UCSD-AML1 (cell line): ENCODE data around the gene B4GALNT3.
"Not testable (repeated sequence)": the region's sequence is repeated elsewhere in the genome, so short reads cannot be mapped to it uniquely, and the experiment has no call there.

Experiments
- DNase-seq: peaks from one replicate; lab custom pipeline; 2025; ENCODE audit not compliant: unreplicated experiment; lab: John Stamatoyannopoulos, UW

The B4GALNT3 gene

GRCh38 chr12:459430-460258 lies at the start of gene B4GALNT3:
TSS of gene B4GALNT3 (plus strand) at chr12:459939. CDS start at chr12:460377, 438 bp downstream.
- DNase-seq: no peak

- DNase-seq: no peak
Measured at GRCh38 chr12:414859-415258, 44.9 kb upstream of the B4GALNT3 start.

- no peak for DNase-seq
Measured at GRCh38 chr12:418432-418831, 41.3 kb upstream of the B4GALNT3 start.

- no peak for DNase-seq
Measured at GRCh38 chr12:422526-422925, 37.2 kb upstream of the B4GALNT3 start.

- DNase-seq: not testable (repeated sequence)
Measured at GRCh38 chr12:435737-436136, 24.0 kb upstream of the B4GALNT3 start.

GRCh38 chr12:442235-442884 lies 17.4 kb upstream of the B4GALNT3 start:
- no peak for DNase-seq

GRCh38 chr12:447141-447540 lies 12.6 kb upstream of the B4GALNT3 start:
- DNase-seq: no peak

GRCh38 chr12:449203-449602 lies 10.5 kb upstream of the B4GALNT3 start:
- no peak for DNase-seq

GRCh38 chr12:450438-450837 lies 9.3 kb upstream of the B4GALNT3 start:
- no peak for DNase-seq

GRCh38 chr12:452667-453210 lies 7.0 kb upstream of the B4GALNT3 start:
- DNase-seq: no peak

GRCh38 chr12:454833-455232 lies 4.9 kb upstream of the B4GALNT3 start:
- DNase-seq: no peak

- no peak for DNase-seq
Measured at GRCh38 chr12:455821-456220, 3.9 kb upstream of the B4GALNT3 start.

GRCh38 chr12:457676-458075 lies 2.1 kb upstream of the B4GALNT3 start:
- DNase-seq: no peak

GRCh38 chr12:459050-459429 lies 699 bp upstream of the B4GALNT3 start:
- no peak for DNase-seq

- no peak for DNase-seq
Measured at GRCh38 chr12:460261-461230, 807 bp downstream of the B4GALNT3 start.

GRCh38 chr12:461425-461824 lies 1.7 kb downstream of the B4GALNT3 start:
- no peak for DNase-seq

- DNase-seq: no peak
Measured at GRCh38 chr12:462936-463705, 3.4 kb downstream of the B4GALNT3 start.

GRCh38 chr12:464484-465267 lies 4.9 kb downstream of the B4GALNT3 start:
- DNase-seq: no peak

- DNase-seq: no peak
Measured at GRCh38 chr12:466039-466438, 6.3 kb downstream of the B4GALNT3 start.

GRCh38 chr12:466762-467161 lies 7.0 kb downstream of the B4GALNT3 start:
- DNase-seq: no peak
